Right cardiac atrium (tissue), 5 donors: Measurements from ENCODE around the gene FZD8. TPM values are rescaled to one million over a fixed set of nuclear protein-coding genes. Genes with fewer than 3 reads are reported as not detected.

Experiments used
- ATAC-seq, 2 donors: fragments of 200-7000 bp; cut with Tn5 transposase; one replicate each; pipeline versions ENCODE4 v1.8.0 to v1.9.1; 2020; ENCODE audit warnings: moderate library complexity in 2 of 2, mild to moderate bottlenecking in 1 of 2
- DNase-seq, 3 donors: peaks; one replicate each; pipeline ENCODE4 v3.0.0-alpha.2; 2020
- H3K27ac ChIP-seq: one replicate; pipeline ENCODE4 v1.5.1; 2013; ENCODE audit warnings: mild to moderate bottlenecking, low read length, control low read depth, moderate library complexity
- H3K27me3 ChIP-seq: one replicate; pipeline ENCODE4 v1.6.1; 2013; ENCODE audit not compliant: control insufficient read depth, insufficient read depth
- H3K4me1 ChIP-seq: one replicate; pipeline ENCODE4 v1.6.1; 2013; ENCODE audit warnings: low read length; ENCODE audit not compliant: control insufficient read depth, insufficient read depth
- H3K4me3 ChIP-seq: one replicate; pipeline ENCODE4 v1.5.1; 2013; ENCODE audit warnings: low read length, control low read depth
- H3K9me3 ChIP-seq: one replicate; pipeline ENCODE4 v1.6.1; 2013; ENCODE audit warnings: low read length; ENCODE audit not compliant: control insufficient read depth
- WGBS: extraction: QIAGEN DNeasy Blood & Tissue Kit; methylation state at CpG from one replicate; pipeline ENCODE4 v1.1.7; 2013; 5-methylcytosine and 5-hydroxymethylcytosine counted together
- intact Hi-C, 4 donors: fragments of 100-400 bp; cut with DNase I; formaldehyde crosslinking; loops; one replicate each; pipeline versions ENCODE4 v1.11.0 to v1.14.0; 2022 to 2023
- polyA plus RNA-seq: library from polyadenylated mRNA; stranded (reverse); fragments of 200-250 nt; gene quantifications from one replicate; pipeline ENCODE4 v1.2.3, GENCODE V29; 2013
- total RNA-seq, 4 donors: library from RNA; stranded (reverse); fragmentation: NEBNext Ultra II Directional; extraction: Animal tissue kit (Norgen Biotek cat#: 25700); gene quantifications; one replicate each; pipeline ENCODE4 v1.2.1, GENCODE V29; 2021
- donor health status: healthy with polysubstance abuse.
- donor health status: DM: no; HTN: yes; CAD: no.
- donor health status: DM: no; HTN: no; CAD: no.
- donor health status: DM: no; HTN: yes; CAD: no; lungs with severe emphysema.
- donor health status: DM: yes; HTN: yes; CAD: no.

FZD8 gene
- total and polyA plus RNA-seq, 5 donors: 5.7 to 21.6 (median 16.9) TPM

DNA sequence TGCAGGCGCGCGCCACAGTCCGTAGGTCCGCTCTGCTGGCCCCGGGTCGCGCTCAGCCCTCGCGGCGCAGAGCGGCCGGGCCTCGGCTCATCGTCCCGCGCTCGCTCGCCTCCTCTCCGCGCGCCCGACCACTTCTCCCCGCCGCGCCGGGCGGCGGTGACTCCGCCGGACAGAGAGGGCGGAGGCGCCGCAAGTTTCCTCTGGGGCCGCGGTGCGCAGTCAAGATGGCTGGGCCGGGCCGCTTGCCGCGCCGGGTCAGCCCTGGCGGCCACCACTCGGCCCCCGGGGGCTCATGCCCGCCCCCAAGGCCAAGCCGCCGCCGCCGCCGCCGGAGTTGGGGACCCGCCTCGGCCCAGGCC, 441 bp downstream of the FZD8 start:
- Histone ChIP-seq H3K4me3 (peak overlapping the region; percentile 73), H3K27me3 (no peaks in the 10 kb centered on the region), H3K27ac (peak overlapping the region; percentile 85), H3K4me1 (no peaks in the 10 kb centered on the region), H3K9me3 (no peaks in the 10 kb centered on the region)
- under 1% methylated on average over 54 of the region's 54 CpGs for WGBS
- ATAC-seq (peak; percentile 23 to 46), DNase-seq (peak in 1 of 3 donors; percentile 17)
- intact Hi-C loops: loop anchor here in 2 of 4 donors (5.0 to 10.0 kb wide), 3 partner anchors 113 to 281 kb away; no protein-coding TSS in a partner anchor

DNA sequence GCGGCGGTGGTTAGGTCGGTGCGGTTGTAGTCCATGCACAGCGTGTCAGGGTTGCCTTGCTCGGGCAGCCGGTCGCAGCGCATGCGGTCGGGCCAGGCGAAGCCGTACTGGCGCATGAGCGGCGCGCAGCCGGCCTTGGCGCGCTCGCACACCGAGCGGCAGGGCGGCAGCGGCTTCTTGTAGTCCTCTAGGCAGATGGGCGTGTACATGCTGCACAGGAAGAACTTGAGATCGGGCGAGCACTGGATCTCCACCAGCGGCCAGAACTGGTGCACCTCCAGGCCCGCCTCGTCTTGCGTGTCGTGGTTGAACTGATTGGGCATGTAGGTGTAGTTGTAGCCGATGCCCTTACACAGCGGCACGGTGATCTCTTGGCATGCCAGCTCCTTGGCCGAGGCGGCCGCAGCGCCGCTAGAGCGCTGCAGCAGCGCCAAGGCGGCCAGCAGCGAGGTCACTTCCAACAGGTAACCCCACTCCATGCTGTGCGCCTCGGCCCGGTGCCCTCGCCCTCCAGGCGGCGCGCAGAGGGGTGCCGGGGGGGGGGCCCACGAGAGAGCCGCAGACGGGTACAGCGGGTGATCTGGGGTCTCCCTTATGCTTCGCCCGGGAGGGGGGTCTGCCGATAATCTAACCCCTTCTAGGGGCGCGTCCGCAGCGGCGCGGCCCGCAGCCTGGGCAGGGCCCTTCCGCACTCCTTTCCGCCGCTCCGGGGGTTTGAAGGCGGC, 983 bp downstream of the FZD8 start:
- ATAC-seq (peak; percentile 30 to 52), DNase-seq (peak; percentile 76 to 88 (median 87))
- Histone ChIP-seq H3K27me3 (no peaks in the 10 kb centered on the region), H3K4me1 (no peaks in the 10 kb centered on the region), H3K27ac (peak overlapping the region; percentile 85), H3K4me3 (peak overlapping the region; percentile 73), H3K9me3 (no peaks in the 10 kb centered on the region)
- intact Hi-C loops: loop anchor here in 2 of 4 donors (5.0 to 10.0 kb wide), 3 partner anchors 114 to 281 kb away; no protein-coding TSS in a partner anchor
- WGBS: under 1% methylated on average over 72 of the region's 72 CpGs

DNA sequence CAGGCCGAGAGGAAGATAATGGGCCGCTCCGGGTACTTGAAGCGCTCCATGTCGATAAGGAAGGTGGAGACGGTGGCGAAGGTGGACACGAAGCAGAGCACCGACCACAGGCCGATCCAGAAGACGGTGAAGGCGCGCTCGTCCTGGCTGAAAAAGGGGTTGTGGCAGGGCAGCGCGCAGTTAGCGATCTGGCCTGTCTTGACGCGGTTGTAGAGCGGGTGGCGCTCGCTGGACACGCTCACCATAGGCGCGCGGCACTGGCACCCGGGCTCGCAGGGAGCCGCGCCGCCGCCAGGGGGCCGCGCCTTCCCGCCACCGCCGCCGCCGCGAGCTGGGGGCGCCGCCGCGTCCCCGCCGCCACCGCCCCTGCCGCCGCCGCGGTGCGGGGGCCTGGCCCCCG, 1.6 kb downstream of the FZD8 start:
- intact Hi-C loops: loop anchor here in 2 of 4 donors (5.0 to 10.0 kb wide), 3 partner anchors 114 to 282 kb away; no protein-coding TSS in a partner anchor
- ATAC-seq (peak; percentile 13 to 19), DNase-seq (peak; percentile 77 to 92 (median 88))
- H3K27ac ChIP-seq: peak overlapping the region; percentile 67
- H3K27me3 ChIP-seq: no peaks in the 10 kb centered on the region
- H3K4me3 ChIP-seq: peak overlapping the region; percentile 73
- H3K9me3 ChIP-seq: no peaks in the 10 kb centered on the region
- H3K4me1 ChIP-seq: no peaks in the 10 kb centered on the region
- WGBS: under 1% methylated on average over 52 of the region's 53 CpGs

DNA sequence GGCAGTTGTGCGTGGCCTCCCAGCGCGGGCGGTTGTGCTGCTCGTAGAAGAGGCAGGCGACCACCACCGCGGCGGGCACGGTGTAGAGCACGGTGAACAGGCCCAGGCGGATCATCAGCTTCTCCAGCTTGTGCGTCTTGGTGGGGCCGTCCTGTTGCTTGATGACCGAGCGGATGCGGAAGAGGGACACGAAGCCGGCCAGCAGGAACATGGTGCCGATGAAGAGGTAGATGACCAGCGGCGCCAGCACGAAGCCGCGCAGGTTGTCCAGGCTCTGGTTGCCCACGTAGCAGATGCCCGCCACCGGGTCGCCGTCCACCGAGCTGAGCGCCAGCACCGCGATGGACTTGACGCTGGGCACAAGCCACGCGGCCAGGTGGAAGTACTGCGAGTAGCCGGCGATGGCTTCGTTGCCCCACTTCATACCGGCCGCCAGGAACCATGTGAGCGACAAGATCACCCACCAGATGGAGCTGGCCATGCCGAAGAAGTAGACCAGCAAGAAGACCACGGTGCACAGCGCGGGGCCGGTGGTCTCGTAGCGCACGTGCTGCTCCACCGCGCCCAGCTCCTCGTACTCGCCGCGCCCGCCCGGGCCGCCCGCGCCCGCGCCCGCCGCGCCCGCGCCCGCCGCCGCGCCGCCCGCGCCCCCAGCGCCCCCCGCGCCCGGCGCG, 2.2 kb downstream of the FZD8 start:
- DNase-seq (peak; percentile 40 to 72 (median 72)), ATAC-seq (no peak)
- no peak overlapping the region for H3K27ac ChIP-seq
- no peaks in the 10 kb centered on the region for H3K27me3 ChIP-seq
- peak overlapping the region; percentile 73 for H3K4me3 ChIP-seq
- no peaks in the 10 kb centered on the region for H3K4me1 ChIP-seq
- no peaks in the 10 kb centered on the region for H3K9me3 ChIP-seq
- intact Hi-C loops: loop anchor here (5.0 to 10.0 kb wide), 7 partner anchors 115 to 1245 kb away; no protein-coding TSS in a partner anchor
- 7% methylated on average over 83 of the region's 83 CpGs for WGBS

DNA sequence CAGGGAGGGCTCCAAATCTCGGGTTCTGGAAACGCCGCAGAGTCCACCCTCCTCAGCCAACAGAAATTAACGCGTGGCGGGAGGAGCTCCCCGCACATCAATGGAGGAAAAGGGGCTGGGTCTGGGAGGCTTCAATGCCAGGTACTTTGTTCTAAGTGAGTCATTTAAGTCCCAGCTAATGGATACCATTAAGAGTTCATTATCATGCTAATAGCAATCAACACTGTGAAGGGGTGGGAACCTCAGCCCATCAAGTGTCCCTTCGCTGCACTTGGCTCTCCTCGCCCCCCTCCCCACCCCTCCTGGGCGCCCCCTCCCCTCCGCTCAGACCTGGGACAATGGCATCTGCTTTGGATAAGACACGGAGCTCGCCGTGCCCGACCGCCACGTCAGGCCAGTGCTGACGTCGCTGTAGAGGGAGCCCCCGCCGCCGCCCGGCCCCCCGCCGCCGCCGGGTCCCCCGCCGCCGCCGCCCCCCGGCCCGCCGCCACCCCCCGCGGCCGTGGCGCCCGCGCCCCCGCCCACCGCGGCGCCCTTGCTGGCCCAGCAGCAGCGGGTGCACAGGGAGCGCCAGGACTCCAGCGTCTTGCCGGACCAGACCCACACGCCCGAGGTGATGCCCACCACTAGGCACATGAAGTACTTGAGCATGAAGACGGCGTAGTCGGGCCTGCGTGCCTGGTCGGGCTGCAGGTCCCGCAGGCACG, 2.9 kb downstream of the FZD8 start:
- 20% methylated on average over 57 of the region's 57 CpGs for whole genome bisulfite sequencing
- DNase-seq: peak; percentile 16 to 65 (median 59)
- Histone ChIP-seq H3K4me3 (peak overlapping the region; percentile 73), H3K27ac (no peak overlapping the region), H3K27me3 (no peaks in the 10 kb centered on the region), H3K9me3 (no peaks in the 10 kb centered on the region), H3K4me1 (no peaks in the 10 kb centered on the region)
- ATAC-seq: no peak
- intact Hi-C loops: loop anchor here (5.0 to 10.0 kb wide), 4 partner anchors 278 to 1246 kb away; no protein-coding TSS in a partner anchor

DNA sequence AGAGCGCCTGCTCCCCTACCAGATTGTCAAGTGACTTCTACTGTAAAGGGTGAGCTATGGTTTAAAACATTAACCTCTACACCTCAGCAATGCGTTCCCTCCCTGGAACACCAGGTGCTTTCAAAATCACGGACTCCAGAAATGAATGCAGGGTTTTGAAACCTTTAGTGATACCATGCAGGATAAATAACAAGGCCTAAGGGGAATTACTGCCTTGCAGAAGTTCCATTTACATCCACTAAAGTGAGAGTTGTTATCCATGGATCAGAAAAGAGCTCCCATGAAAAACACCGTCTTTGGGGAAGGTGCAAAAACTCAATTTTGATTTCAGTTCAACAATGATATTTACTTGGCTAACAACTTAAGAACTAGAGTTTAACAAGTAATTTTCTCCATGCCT, 4.0 kb downstream of the FZD8 start:
- no peak overlapping the region for H3K4me3 ChIP-seq
- no peaks in the 10 kb centered on the region for H3K4me1 ChIP-seq

DNA sequence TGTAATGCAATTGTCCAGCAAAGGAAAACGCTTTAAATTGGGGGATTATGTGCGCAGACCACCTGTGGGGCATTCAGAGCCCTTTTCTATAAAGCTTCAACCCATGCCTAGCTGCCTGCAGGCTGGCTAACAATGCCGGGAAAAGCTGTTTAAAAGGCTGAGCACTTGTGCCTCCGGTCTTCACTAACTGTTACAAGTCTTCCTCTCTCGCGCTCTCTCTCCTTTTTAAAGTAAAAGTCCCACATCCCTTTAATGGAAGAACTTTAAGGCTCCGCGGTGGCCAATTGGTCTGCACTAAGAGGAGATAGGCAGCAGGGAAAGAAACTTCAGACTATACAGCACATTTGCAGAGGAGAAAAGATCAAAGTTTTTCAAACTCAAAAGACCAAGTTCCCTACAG, 4.6 kb downstream of the FZD8 start:
- Histone ChIP-seq H3K27ac (no peak overlapping the region), H3K27me3 (no peaks in the 10 kb centered on the region), H3K4me3 (peak overlapping the region; percentile 11), H3K4me1 (no peaks in the 10 kb centered on the region), H3K9me3 (no peaks in the 10 kb centered on the region)
- ATAC-seq: no peak
- WGBS: 26% methylated on average over 8 of the region's 8 CpGs
- intact Hi-C loops: loop anchor here (5.0 to 10.0 kb wide), 4 partner anchors 280 to 1247 kb away; no protein-coding TSS in a partner anchor
- peak in 1 of 3 donors; percentile 18 for DNase-seq

More for the DNA sequence above, 4.0 kb downstream of the FZD8 start:
- no peak for DNase-seq
- intact Hi-C loops: loop anchor here (5.0 to 10.0 kb wide), 4 partner anchors 279 to 1247 kb away; no protein-coding TSS in a partner anchor
- no peak for ATAC-seq
- Histone ChIP-seq H3K27ac (no peak overlapping the region), H3K9me3 (no peaks in the 10 kb centered on the region), H3K27me3 (no peaks in the 10 kb centered on the region)
- 62% methylated on average over 4 of the region's 4 CpGs for WGBS

DNA sequence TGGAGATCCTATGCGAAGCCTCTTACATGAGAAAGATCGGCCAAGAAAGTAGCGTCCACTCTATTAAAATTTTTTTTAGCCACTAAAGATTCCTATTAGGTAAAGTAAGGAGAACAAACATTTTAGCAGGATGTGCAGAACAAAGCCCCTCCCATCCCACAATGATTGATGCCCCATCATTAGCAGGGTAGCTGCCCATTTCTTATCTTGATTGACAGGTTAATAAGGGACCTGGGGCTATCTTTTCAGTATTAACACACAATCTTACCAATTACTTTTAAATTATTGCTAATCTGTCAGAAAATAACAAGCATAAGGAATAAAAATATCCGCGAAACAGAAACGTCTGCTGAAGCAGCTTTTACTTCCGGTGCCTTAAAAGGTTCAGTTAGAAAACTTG, 5.1 kb downstream of the FZD8 start:
- Histone ChIP-seq H3K27me3 (no peaks in the 10 kb centered on the region), H3K9me3 (no peaks in the 10 kb centered on the region), H3K4me3 (peak overlapping the region; percentile 11), H3K27ac (no peak overlapping the region), H3K4me1 (no peaks in the 10 kb centered on the region)
- ATAC-seq (no peak), DNase-seq (no peak)
- WGBS: 45% methylated on average over 7 of the region's 7 CpGs
- intact Hi-C loops: loop anchor here (5.0 to 10.0 kb wide), 4 partner anchors 280 to 1248 kb away; no protein-coding TSS in a partner anchor

DNA sequence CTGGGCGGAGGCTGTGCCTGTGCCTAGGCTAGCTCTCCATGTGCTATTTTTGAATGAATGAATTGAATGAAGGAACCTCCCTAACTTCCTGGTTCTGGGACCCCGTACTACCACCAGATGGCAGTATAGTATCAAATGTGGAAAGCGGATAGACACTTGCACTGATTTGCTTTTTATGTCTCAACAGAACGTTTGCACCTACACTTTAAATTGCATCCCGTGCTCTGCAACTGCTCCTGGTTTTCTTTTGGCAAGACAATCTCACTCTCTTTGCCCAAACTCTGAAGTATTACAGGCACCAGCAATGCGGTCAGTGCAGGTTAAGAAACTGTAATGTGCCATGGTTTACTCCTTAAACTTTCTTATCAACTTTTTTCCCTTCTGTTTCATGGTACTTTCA, 6.5 kb downstream of the FZD8 start:
- H3K27ac ChIP-seq: no peak overlapping the region
- no peaks in the 10 kb centered on the region for H3K9me3 ChIP-seq
- WGBS: 12% methylated on average over 6 of the region's 6 CpGs
- H3K4me1 ChIP-seq: no peaks in the 10 kb centered on the region
- H3K4me3 ChIP-seq: no peak overlapping the region
- ATAC-seq (peak; percentile 57 to 67), DNase-seq (peak in 1 of 3 donors; percentile 15)
- H3K27me3 ChIP-seq: no peaks in the 10 kb centered on the region
- intact Hi-C loops: loop anchor here (2.0 to 10.0 kb wide), 5 partner anchors 282 to 1249 kb away; no protein-coding TSS in a partner anchor
